ENCODE measurements around the gene OR10X1.

Gene OR10X1, protein sequence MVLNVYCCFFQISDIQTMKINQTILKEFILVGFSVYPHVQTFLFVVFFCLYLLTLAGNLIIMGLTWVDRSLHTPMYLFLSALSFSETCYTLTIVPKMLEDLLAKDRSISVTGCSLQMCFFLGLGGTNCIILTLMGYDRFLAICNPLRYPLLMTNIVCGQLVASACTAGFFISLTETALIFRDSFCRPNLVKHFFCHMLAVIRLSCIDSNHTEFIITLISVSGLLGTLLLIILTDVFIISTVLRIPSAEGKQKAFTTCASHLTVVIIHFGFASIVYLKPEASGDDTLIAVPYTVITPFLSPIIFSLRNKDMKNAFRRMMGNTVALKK

DNA sequence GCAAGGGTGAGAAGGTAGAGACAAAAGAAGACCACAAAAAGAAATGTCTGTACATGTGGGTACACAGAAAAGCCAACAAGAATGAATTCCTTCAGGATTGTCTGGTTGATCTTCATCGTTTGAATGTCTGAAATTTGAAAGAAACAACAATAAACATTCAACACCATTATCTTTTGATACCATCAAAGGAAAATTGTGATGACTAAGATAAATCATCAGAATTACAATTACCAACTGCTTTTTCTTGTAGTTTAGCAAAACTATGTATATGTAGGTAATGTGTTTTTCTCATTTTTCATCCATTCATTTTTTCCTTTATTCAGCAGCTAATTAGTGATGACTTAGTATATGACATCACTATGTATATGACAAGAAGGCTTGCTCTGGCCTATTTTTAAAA lies at the start of gene OR10X1:
TSS of gene OR10X1 (minus strand) at position 167 of the 400 bp plus-strand sequence. CDS start at position 167, 0 bp downstream.
- no peak for DNase-seq (ENCODE audit: low read depth in 2 of 2)

DNA sequence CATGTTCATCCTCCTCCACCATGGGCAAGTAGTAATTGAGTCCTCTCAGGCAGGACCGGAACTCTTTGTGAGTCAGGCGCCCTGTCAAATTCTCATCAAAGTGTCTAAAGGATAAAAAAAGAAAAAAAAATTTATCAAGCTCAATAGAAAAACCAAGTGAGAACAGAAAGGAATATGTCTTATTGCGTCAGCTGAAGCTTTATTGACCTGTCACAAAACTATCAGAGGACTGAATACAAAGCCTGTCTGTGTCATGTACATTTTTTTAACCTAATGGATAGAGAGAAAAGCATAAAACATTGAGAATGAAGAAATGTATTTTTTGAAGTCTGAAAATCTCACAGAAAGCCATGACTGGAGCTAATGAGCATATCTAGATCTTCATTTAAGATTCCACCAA lies 34.1 kb upstream of the OR10X1 start:
- no peak for DNase-seq (ENCODE audit: low read depth in 2 of 2)

DNA sequence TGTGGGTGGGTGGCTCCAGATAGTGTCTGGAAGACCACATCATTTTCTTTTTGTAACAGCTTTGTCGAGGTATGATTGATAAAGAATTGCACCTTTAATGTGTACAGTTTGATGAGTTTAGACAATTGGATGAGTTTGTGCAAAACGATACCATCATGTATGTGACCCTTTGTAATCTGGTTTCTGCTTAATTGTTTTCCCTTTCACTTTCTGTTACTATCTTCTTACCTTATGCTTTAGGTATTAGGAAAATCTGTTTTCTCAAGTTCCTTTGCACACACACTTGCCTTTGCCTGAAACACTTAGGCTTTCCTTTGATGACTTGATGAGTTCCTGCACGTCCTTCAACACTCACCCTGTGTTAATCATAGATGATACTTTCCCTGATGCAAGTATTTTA lies 32.2 kb upstream of the OR10X1 start:
- no peak for DNase-seq (ENCODE audit: low read depth in 2 of 2)

DNA sequence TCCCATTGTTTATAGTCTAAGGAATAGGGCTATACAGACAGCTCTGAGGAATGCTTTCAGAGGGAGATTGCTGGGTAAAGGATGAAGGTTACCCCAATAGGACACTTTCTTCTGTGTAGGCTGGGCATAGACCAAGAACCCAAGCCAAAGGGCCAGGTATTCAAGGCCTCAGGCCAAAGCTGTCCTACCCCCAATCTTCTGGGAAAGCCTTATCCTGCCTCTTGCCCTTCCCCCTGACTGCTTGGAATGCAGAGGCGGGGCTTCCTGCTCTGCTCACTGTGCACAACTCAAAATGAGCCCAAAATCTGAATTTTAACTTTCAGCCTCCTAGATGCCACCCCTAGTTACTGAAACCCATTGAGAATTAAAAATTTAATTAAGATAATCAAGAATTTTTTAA lies 27.6 kb upstream of the OR10X1 start:
- no peak for DNase-seq (ENCODE audit: low read depth in 2 of 2)

DNA sequence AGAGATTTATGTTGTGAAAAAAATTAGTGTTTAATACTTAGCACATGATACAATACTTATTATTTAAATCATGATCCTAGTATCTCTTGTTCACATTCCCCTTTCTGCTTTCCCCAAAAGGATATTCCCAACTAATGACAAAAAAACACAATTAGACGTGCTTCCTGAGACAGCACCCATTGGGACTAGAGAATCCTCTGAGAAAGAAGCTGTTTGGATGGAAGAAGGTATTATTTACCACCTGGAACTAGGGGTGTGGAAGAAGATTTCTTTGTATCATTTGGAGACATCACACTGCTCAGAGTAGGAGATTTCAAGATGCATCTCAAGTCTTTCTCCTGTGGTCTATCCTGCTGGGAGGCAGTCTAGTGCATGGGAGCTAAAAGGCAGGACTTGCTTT lies 25.3 kb upstream of the OR10X1 start, which contains the start of gene OR10Z1:
TSS of gene OR10Z1 (plus strand) at position 301 of the 400 bp plus-strand sequence. CDS start 1,171 bp downstream, outside the sequence.
- no peak for DNase-seq (ENCODE audit: low read depth in 2 of 2)

DNA sequence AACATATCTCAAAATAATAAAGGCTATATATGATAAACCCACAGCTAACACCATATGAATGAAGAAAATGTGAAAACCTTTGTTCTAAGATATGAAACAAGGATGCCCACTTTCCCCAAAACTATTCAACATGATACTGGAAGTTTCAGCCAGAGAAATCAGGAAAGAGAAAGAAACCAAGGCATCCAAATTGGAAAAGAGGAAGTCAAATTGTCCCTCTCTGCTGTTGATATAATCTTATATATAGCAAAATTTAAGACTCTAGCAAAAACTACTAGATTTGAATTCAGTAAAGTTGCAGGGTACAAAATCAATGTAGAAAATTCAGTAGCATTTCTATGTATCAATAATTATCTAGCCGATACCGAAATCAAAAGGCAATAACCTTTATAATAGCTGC lies 21.0 kb upstream of the OR10X1 start:
- no peak for DNase-seq (ENCODE audit: low read depth in 2 of 2)

DNA sequence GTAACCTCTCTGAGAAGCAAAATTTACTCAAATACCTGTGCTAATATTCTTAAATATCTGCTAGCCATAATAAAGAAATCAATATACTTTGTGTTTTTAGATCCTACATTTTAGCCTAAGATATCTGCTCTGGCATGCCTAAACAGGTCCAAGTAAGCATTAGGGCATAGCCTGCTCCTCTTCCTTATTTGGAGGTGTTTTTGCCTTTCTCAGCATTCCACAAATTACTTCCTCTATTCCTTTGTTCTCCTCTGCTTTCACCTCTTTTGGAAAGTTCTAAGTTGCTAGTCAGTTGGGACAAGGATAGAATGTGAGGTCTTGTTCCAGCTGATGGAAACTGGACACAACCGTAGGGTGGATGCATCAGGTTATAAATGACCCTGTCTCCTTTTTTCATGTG lies 7.2 kb upstream of the OR10X1 start:
- DNase-seq (ENCODE audit: low read depth in 2 of 2): no peak

DNA sequence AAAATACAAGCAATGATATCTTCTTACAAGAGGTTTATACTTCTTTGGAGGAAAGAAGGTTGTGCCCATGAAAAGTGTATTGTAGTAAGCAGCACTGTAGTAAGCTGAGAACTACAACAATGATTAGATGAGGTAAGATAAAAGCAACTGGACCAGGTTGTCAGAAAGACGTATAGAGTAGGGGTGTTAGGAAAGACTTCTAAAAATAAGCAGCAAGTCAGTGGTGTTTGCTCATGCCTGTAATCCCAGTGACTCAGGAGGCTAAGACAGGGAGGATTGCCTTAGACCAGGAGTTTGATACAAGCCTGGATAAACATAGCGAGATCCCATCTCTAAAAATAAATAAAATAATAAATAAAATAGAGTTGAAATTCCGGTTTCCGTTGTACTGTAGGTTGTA lies 4.3 kb upstream of the OR10X1 start:
- DNase-seq (ENCODE audit: low read depth in 2 of 2): no peak

DNA sequence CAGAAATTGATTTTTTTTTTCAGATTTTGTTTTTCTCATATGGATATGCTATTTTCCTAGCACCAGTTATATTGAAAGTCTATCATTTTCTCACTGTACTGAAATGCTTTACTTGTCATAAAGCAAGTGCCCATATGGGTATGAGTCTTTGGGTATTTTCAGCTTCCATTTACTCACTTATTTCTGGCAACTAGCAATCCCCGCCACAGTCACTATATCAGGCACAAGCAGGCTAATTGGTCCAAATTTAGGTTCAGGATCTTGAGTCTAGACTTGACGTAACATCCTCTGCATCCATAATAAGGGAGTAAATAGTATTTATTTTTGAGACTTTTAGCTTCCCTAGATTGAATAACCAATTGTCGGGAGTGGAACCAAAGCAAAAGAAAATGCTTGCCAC lies 2.1 kb downstream of the OR10X1 start:
- no peak for DNase-seq (ENCODE audit: low read depth in 2 of 2)

DNA sequence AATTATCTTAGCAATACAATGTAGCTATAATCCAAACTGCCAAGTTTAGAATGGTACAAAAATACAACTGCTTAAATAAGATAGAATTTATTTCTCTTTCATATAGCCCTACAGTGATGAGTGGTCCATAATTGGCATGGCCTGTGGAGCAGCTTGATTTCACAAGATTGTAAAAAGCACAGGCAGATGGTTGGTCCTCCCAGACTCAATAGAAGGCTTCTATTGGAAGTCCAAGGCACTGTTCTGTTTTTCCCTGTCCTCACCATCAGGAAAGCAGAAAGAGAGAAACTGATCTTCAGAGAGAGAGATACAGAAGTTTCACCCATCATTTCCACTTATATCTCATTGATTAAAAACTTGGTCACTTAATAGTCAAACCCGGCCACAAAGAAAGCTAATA lies 7.5 kb downstream of the OR10X1 start:
- no peak for DNase-seq (ENCODE audit: low read depth in 2 of 2)

DNA sequence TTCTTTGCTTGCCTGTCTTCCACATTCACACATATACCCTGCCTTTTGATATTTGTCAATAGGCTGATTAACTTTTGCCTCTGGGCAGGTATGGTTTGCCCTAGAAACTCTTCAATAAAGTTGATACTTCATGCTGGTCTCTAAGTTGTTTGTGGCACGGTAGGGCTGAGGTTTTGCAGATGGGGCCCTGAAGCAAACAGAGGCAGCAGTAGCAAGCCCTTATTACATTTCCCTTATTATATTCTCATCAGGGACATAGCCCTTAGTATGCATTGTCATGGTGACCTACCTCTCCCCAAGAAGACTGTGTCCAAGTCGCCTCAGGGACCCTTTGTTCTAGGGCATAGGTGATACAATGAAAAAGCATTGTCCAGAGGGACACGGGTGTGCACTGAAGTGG lies 9.2 kb downstream of the OR10X1 start, which contains the start of gene OR6P1:
TSS of gene OR6P1 (minus strand) at position 101 of the 400 bp plus-strand sequence. CDS start 6,976 bp downstream, outside the sequence.
- no peak for DNase-seq (ENCODE audit: low read depth in 2 of 2)

DNA sequence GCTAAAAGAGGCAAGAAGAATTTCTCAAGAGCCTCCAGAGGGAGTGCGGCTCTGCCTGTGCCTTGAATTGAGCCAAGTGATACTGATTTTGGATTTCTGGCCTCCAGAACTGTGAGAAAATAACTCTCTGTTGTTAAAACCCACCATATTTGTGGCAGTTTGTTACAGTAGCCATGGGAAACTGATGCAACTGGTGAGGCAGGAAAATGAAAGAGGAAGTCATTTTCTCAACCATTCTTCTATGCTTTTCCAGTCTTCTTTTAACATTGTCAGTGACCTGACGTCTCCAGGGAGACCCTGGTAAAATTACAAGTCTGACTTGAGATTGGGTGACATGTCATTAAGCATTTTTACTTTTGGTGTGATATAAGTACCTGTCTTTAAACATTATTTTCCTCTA lies 15.1 kb downstream of the OR10X1 start:
- DNase-seq (ENCODE audit: low read depth in 2 of 2): no peak

DNA sequence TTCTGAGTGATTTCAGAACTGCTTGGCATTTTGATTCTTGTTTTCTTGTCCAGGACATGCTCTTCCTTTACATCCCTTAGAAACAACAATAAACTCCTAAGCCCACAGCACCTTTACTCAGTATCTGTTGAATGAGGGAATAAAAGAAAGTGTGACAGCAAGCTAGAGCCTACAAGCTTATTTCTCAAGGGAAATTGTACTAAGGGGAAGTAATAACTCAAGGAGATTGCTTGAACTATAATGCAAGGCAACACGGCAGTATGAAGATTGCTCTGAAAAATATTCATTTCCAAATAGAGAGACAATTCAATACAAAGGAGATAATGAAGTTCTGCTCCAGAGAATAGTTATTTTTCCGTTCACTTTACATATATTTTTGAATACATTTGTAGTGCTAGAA lies 15.8 kb downstream of the OR10X1 start:
- DNase-seq (ENCODE audit: low read depth in 2 of 2): no peak

DNA sequence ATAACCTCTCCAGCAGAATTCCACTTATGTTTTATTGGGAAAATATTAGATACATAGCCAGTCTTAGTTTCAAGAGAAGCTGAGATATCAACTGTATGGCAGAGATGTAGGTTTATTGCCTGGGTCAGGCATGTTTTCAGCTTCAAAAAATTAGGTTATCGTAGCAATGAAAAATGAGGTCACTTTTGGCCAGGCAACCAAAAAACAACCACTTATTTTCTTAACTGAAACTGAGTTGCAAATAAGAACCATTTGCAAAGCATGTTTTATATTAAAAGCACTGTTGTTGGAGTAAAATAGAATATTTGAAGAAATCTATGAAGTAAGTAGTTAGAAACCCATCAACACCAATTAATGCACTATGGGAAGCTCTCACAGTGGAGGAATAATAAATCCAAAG lies 20.0 kb downstream of the OR10X1 start:
- DNase-seq (ENCODE audit: low read depth in 2 of 2): no peak

DNA sequence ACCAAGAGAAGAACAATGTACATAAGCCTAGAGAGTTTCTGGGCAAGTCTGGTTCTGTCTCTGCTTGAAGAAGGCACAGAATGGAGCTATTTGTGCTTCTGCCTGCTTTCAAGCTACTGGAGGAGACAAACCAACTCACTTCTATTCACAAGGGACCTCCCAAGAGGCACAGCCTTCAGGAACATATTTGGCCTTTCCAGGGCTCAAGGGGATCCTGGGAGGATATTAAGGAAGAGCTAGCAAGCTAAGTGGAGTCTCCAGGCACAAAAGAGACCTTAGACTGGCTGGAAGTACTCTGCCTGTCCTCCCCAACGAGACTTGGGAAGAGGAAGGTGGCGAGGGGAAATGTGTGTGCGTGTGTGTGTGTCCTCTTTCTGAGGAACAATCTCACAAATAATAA lies 25.3 kb downstream of the OR10X1 start, which contains the start of gene OR6Y1:
TSS of gene OR6Y1 (minus strand) at position 54 of the 400 bp plus-strand sequence. CDS start 6,300 bp downstream, outside the sequence.
- DNase-seq (ENCODE audit: low read depth in 2 of 2): no peak

DNA sequence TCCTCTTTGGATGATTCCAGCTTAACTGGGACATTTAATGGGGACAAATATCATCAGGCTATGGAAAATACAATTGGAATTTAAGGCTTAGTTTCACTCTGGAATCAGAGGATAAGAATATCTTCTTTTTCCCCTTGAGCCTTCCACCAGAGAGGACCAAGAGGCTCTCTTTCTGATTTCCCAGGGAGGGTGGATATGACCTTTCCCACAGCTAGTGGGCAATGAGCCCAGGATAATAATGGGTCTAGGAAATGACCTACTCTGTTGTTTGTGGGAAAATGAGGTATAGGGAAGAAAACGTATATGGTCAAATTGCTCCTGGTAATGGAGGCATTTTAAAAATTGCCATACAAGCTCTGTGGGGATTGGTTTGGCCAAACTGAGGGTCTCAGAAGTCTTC lies 27.4 kb downstream of the OR10X1 start:
- DNase-seq (ENCODE audit: low read depth in 2 of 2): no peak

DNA sequence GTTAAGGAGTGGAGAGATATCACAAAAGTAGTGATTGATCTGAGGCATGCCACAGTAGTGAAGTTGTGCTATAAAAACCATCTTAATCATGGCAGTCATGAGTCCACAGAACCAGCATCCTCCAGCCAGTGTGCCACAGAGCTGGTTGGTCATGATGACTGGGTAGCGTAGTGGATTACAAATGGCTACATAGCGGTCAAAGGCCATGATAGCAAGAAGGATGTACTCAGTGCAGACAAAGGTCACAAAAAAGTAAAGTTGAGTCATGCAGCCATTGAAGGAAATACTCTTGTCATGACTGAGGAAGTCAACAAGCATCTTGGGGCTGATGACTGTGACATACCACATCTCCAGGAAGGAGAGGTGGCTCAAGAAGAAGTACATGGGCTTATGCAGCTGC lies 32.2 kb downstream of the OR10X1 start:
- DNase-seq (ENCODE audit: low read depth in 2 of 2): no peak

DNA sequence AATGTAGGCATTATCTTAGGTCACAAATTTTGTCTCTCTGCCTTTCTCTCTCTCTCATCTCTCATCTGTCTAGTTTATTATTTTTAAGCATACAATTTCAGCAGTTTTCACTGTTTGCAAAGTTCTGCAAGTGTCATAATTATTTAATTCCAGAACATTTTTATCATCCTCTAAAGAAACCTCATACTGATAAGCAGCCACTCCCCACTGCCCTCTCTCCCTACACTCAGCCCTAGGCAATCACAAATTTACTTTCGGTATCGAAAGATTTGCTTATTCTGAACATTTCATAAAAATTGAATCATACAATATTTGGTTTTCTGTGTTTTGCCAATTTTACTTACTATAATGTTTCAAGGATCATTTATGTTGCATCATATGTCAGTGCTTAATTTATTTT lies 42.1 kb downstream of the OR10X1 start:
- no peak for DNase-seq (ENCODE audit: low read depth in 2 of 2)

DNA sequence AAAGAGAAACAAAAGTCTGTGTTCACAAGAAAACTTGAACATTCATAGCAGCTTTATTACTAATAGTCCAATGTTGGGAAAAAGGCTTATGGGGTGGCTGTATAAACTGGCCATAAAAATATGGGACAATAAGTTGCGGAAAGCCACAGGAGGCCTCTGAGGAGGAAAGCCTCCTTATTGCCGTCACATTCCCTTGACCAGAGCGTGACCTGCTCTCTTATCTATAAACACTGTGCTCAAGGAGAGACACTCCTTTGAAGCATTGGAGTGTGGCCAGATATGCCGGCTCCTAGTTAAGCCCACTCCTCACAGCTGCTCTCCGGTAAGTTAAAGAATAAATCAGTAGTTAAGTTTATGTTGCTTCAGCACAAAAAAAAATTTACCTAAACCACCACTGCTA lies 45.2 kb downstream of the OR10X1 start:
- no peak for DNase-seq (ENCODE audit: low read depth in 2 of 2)

Measured in fibroblast of skin of left quadriceps (primary cell).